Liver (tissue), 9 donors: ENCODE results near the gene GNB5. TPM values are rescaled to one million over a fixed set of nuclear protein-coding genes. Genes with fewer than 3 reads are reported as not detected.

Experiments
- DNase-seq: peaks from one replicate; pipeline ENCODE4 v3.0.0-alpha.2; 2017; ENCODE audit warnings: low spot score
- H3K27ac ChIP-seq, 2 donors: one replicate each; pipeline ENCODE4 v1.7.0; 2013; ENCODE audit warnings: inconsistent platforms in 2 of 2, low read length in 2 of 2, control low read depth in 1 of 2, low read depth in 1 of 2, mild to moderate bottlenecking in 1 of 2
- H3K27me3 ChIP-seq, 4 donors: one replicate each; pipeline versions ENCODE4 v1.6.1 to v1.7.0; 2013; ENCODE audit warnings: low read length in 3 of 4, inconsistent platforms in 1 of 4, mild to moderate bottlenecking in 1 of 4, moderate library complexity in 1 of 4; ENCODE audit not compliant: control insufficient read depth in 4 of 4, insufficient read depth in 4 of 4
- H3K36me3 ChIP-seq, 4 donors: one replicate each; pipeline versions ENCODE4 v1.6.1 to v1.7.0; 2013; ENCODE audit warnings: low read length in 3 of 4, mild to moderate bottlenecking in 3 of 4, low read depth in 1 of 4, moderate library complexity in 1 of 4; ENCODE audit not compliant: control insufficient read depth in 4 of 4, insufficient read depth in 3 of 4
- H3K4me1 ChIP-seq, 4 donors: one replicate each; pipeline versions ENCODE4 v1.6.1 to v1.7.0; 2013; ENCODE audit warnings: low read length in 3 of 4, mild to moderate bottlenecking in 3 of 4, moderate library complexity in 1 of 4; ENCODE audit not compliant: control insufficient read depth in 4 of 4, insufficient read depth in 4 of 4
- H3K4me3 ChIP-seq, 3 donors: one replicate each; pipeline versions ENCODE4 v1.6.1 to v1.7.0; 2013; ENCODE audit warnings: low read length in 3 of 3, control low read depth in 1 of 3, low read depth in 1 of 3, mild to moderate bottlenecking in 1 of 3
- H3K9ac ChIP-seq, 2 donors: one replicate each; pipeline ENCODE4 v1.7.0; 2013; ENCODE audit warnings: low read length in 2 of 2, mild to moderate bottlenecking in 2 of 2, moderate library complexity in 2 of 2, control low read depth in 1 of 2, low read depth in 1 of 2
- H3K9me3 ChIP-seq, 4 donors: one replicate each; pipeline versions ENCODE4 v1.6.1 to v1.7.0; 2013; ENCODE audit warnings: low read length in 3 of 4; ENCODE audit not compliant: control insufficient read depth in 4 of 4
- CTCF ChIP-seq: fragments of 150-350 bp; IDR thresholded peaks from 2 replicates; pipeline ENCODE4 v1.5.1; 2017; ENCODE audit warnings: improper control_type of control experiment, low read depth, low read length; ENCODE audit not compliant: missing input control
- EGR1 ChIP-seq, 2 donors: IDR thresholded peaks; 2 replicates each; pipeline ENCODE4 v1.6.1; 2016 to 2018; ENCODE audit warnings: antibody characterized with exemption in 2 of 2, low read depth in 2 of 2
- FOXA1 ChIP-seq: IDR thresholded peaks from 2 replicates; pipeline ENCODE4 v1.6.1; 2016; ENCODE audit warnings: antibody characterized with exemption
- FOXA2 ChIP-seq: IDR thresholded peaks from 2 replicates; pipeline ENCODE4 v1.6.1; 2016; ENCODE audit warnings: antibody characterized with exemption
- GABPA ChIP-seq, 2 donors: IDR thresholded peaks in 1 of 2; conservative IDR thresholded peaks in 1 of 2; 2 replicates each; pipeline ENCODE4 v1.6.1; 2016; ENCODE audit warnings: antibody characterized with exemption in 2 of 2, mild to moderate bottlenecking in 1 of 2, moderate library complexity in 1 of 2
- HNF4A ChIP-seq, 2 donors: conservative IDR thresholded peaks; 2 replicates each; pipeline ENCODE4 v1.6.1; 2016; ENCODE audit warnings: antibody characterized with exemption in 2 of 2, mild to moderate bottlenecking in 2 of 2
- HNF4G ChIP-seq: IDR thresholded peaks from 2 replicates; pipeline ENCODE4 v1.6.1; 2016; ENCODE audit warnings: antibody characterized with exemption
- JUND ChIP-seq, 2 donors: IDR thresholded peaks; 2 replicates each; pipeline ENCODE4 v1.6.1; 2016; ENCODE audit warnings: antibody characterized with exemption in 2 of 2
- MAX ChIP-seq: IDR thresholded peaks from 2 replicates; pipeline ENCODE4 v1.6.1; 2016; ENCODE audit warnings: antibody characterized with exemption
- NR2F2 ChIP-seq: IDR thresholded peaks from 2 replicates; pipeline ENCODE4 v1.6.1; 2016; ENCODE audit warnings: antibody characterized with exemption
- RAD21 ChIP-seq, 2 donors: IDR thresholded peaks; 2 replicates each; pipeline ENCODE4 v1.6.1; 2016; ENCODE audit warnings: antibody characterized with exemption in 2 of 2, mild to moderate bottlenecking in 2 of 2
- REST ChIP-seq: IDR thresholded peaks from 2 replicates; pipeline ENCODE4 v1.6.1; 2016; ENCODE audit warnings: antibody characterized with exemption, mild to moderate bottlenecking
- RXRA ChIP-seq, 2 donors: IDR thresholded peaks; 2 replicates each; pipeline ENCODE4 v1.6.1; 2017 to 2018; ENCODE audit warnings: antibody characterized with exemption in 2 of 2, mild to moderate bottlenecking in 1 of 2
- SP1 ChIP-seq: IDR thresholded peaks from 2 replicates; pipeline ENCODE4 v1.6.1; 2018; ENCODE audit warnings: antibody characterized with exemption, mild to moderate bottlenecking
- TAF1 ChIP-seq: conservative IDR thresholded peaks from 2 replicates; pipeline ENCODE4 v1.6.1; 2016; ENCODE audit warnings: antibody characterized with exemption, mild to moderate bottlenecking
- YY1 ChIP-seq: IDR thresholded peaks from 2 replicates; pipeline ENCODE4 v1.6.1; 2016; ENCODE audit warnings: antibody characterized with exemption, mild to moderate bottlenecking
- ZBTB33 ChIP-seq: IDR thresholded peaks from 2 replicates; pipeline ENCODE4 v1.6.1; 2016; ENCODE audit warnings: antibody characterized with exemption
- WGBS: extraction: QIAGEN DNeasy Blood & Tissue Kit; methylation state at CpG from one replicate; pipeline ENCODE4 v1.1.7; 2013; 5-methylcytosine and 5-hydroxymethylcytosine counted together
- polyA plus RNA-seq, 2 donors: library from polyadenylated mRNA; stranded (reverse) in 1 of 2; unstranded in 1 of 2; fragments of 200-250 nt in 1 of 2; fragments of >200 nt in 1 of 2; fragmentation: Nextera tagmentation in 1 of 2; extraction: Ambion mirVana in 1 of 2; gene quantifications; one replicate each; pipeline versions ENCODE4 v1.2.1 to v1.2.3, GENCODE V29; 2013 to 2015
- total RNA-seq, 2 donors: library from RNA; depleted of rRNA; stranded (reverse); fragments of >200 nt; gene quantifications; one replicate each; pipeline ENCODE4 v1.2.3, GENCODE V29; 2014
- donor health status: healthy.
- donor health status: healthy.
- donor health status: healthy.
- donor health status: healthy.
- donor health status: healthy.

The GNB5 gene
- total and polyA plus RNA-seq, 4 donors, result 13.7 to 19.2 (median 15.7) TPM

GRCh38 chr15:52213206-52213605 lies 22.0 kb upstream of the GNB5 start:
- DNase-seq, result no peak
- Histone ChIP-seq H3K4me3 (no peak overlapping the region), H3K4me1 (no peaks in the 10 kb centered on the region), H3K27me3 (no peaks in the 10 kb centered on the region), H3K9ac (no peak overlapping the region), H3K9me3 (no peaks in the 10 kb centered on the region), H3K27ac (no peak overlapping the region), H3K36me3 (peaks cover 0 to 18% (median 8%) of the 10 kb centered on the region in 4 donors)
- TF ChIP-seq RAD21 (IDR thresholded peaks at IDR 0.05) (no peak), REST (no peak), SP1 (no peak), FOXA1 (no peak), GABPA (IDR thresholded peaks at IDR 0.05 in 1 of 2, conservative IDR thresholded peaks at IDR 0.05 in 1 of 2) (no peak), JUND (IDR thresholded peaks at IDR 0.05) (no peak), CTCF (no peak), HNF4A (conservative IDR thresholded peaks at IDR 0.05) (no peak), EGR1 (IDR thresholded peaks at IDR 0.05; ENCODE audit: low read depth in 2 of 2) (no peak), HNF4G (no peak), RXRA (IDR thresholded peaks at IDR 0.05) (no peak), FOXA2 (no peak), YY1 (no peak), TAF1 (no peak), NR2F2 (no peak), ZBTB33 (no peak), MAX (no peak)
- 88% methylated on average over 3 of the region's 3 CpGs for WGBS
